GM20000 (cell line): ENCODE data around the gene BCL2.

Source experiments
- DNase-seq: peaks from one replicate; pipeline ENCODE4 v3.0.0; 2012; ENCODE audit warnings: low spot score
- CTCF ChIP-seq: IDR thresholded peaks from 2 replicates; pipeline ENCODE4 v1.5.1; 2012; ENCODE audit warnings: mild to moderate bottlenecking, control low read depth; ENCODE audit errors: extremely low read depth, missing control alignments

Gene BCL2

GRCh38 chr18:63180971-63181376 lies 138.6 kb downstream of the BCL2 start:
- TF ChIP-seq CTCF, result no peak

GRCh38 chr18:63180321-63180720 lies 139.2 kb downstream of the BCL2 start:
- DNase-seq, result no peak
- no peak for TF ChIP-seq CTCF

More at GRCh38 chr18:63180971-63181376, 138.6 kb downstream of the BCL2 start:
- no peak for DNase-seq

GRCh38 chr18:63179422-63179821 lies 140.1 kb downstream of the BCL2 start:
- no peak for TF ChIP-seq CTCF
- no peak for DNase-seq

GRCh38 chr18:63178971-63179370 lies 140.6 kb downstream of the BCL2 start:
- no peak for DNase-seq
- TF ChIP-seq CTCF, result no peak

- no peak for DNase-seq
- no peak for TF ChIP-seq CTCF
Measured at GRCh38 chr18:63177919-63178821, 141.4 kb downstream of the BCL2 start.

GRCh38 chr18:63177259-63177658 lies 142.3 kb downstream of the BCL2 start:
- TF ChIP-seq CTCF, result no peak
- DNase-seq, result no peak

- no peak for DNase-seq
- TF ChIP-seq CTCF, result no peak
Measured at GRCh38 chr18:63175264-63175663, 144.3 kb downstream of the BCL2 start.
